ENCODE data around the gene FOXP1.

Gene FOXP1

DNA sequence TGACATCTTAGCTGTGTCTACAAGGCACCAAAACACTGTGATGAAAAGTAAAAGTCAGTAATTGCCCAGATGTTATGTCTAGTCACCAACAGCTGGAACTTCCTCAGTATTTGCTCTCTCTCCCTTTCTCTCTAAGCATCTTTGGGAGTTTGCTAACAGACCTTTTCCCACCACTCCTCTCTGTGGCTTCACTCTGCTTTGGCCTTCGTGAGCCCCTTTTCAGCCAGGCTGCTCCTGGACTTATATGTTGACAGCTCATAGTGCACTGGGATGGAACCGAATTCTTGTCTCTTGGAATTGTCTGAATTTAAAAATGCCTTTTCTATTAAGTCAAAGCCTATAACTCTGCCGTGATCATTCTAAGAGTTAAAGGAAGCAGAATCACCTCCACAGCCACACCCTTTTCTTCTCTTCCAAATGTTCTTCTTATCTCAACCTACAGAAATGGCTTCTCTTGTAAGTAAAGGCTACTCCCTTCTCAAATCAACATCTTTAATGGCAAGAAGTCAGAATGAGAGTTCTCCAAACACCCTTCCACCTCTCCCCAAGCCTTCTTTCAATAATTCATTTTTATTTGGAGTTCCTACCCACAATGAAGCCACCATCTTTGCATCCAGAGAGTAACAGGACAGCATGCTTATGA, 17.2 kb upstream of the FOXP1 start:
- Histone ChIP-seq H3K36me3 (no peaks in the 10 kb centered on the region), H3K4me1 (peaks cover 0 to 10% (median 0%) of the 10 kb centered on the region in 4 donors), H3K9me3 (no peaks in the 10 kb centered on the region), H3K27ac (no peak overlapping the region), H3K27me3 (no peaks in the 10 kb centered on the region), H3K4me3 (no peak overlapping the region)
- no peak for DNase-seq
- TF ChIP-seq, protein P1, sequence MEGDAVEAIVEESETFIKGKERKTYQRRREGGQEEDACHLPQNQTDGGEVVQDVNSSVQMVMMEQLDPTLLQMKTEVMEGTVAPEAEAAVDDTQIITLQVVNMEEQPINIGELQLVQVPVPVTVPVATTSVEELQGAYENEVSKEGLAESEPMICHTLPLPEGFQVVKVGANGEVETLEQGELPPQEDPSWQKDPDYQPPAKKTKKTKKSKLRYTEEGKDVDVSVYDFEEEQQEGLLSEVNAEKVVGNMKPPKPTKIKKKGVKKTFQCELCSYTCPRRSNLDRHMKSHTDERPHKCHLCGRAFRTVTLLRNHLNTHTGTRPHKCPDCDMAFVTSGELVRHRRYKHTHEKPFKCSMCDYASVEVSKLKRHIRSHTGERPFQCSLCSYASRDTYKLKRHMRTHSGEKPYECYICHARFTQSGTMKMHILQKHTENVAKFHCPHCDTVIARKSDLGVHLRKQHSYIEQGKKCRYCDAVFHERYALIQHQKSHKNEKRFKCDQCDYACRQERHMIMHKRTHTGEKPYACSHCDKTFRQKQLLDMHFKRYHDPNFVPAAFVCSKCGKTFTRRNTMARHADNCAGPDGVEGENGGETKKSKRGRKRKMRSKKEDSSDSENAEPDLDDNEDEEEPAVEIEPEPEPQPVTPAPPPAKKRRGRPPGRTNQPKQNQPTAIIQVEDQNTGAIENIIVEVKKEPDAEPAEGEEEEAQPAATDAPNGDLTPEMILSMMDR (IDR thresholded peaks at IDR 0.05): no peak
- intact Hi-C loops (cut with DNase I; ENCODE audit: low total_unique reads): no loop called here

DNA sequence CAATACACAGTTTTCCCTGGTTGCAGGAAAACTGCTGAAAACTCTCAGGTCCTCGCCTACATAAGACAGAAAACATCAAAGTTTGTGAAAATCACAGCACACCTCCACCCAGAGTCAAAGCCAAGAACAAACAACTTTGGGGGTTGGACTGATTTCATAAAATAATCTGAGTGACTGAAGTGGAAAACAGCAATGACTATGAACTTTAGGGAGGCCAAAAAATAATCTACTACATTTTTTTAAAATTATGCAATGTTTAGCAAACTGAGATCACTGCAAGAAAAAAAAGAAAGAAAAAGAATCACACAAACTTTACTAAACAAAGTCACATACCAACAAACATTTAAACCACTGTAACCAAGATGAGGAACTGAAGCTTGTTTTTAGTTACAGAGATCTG, 15.9 kb upstream of the FOXP1 start:
- TF ChIP-seq, protein P1 (IDR thresholded peaks at IDR 0.05): no peak
- intact Hi-C loops (cut with DNase I; ENCODE audit: low total_unique reads): no loop called here
- Histone ChIP-seq H3K4me1 (peaks cover 0 to 10% (median 0%) of the 10 kb centered on the region in 4 donors), H3K27me3 (no peaks in the 10 kb centered on the region), H3K4me3 (no peak overlapping the region), H3K27ac (no peak overlapping the region), H3K9me3 (no peaks in the 10 kb centered on the region), H3K36me3 (no peaks in the 10 kb centered on the region)
- DNase-seq: no peak

DNA sequence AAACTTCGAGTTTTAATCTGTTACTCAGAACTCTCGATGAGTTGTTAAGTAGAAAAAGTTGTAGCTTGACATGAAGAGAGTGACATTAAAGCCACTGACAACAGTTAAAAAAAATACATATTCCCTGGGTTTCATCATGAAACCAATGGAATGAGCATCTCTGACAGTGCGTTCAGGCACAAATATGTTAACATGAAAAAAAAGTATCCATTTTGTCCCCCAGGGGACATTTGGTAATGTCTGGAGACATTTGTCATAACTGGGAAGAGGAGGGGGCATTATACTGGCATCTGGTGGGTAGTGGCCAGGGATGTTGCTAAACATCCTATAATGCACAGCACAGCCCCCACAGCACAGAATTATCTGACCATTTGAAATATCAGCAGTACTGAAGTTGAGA, 14.8 kb upstream of the FOXP1 start:
- peaks cover 0 to 10% (median 0%) of the 10 kb centered on the region in 4 donors for H3K4me1 ChIP-seq
- H3K27ac ChIP-seq: no peak overlapping the region
- intact Hi-C loops (cut with DNase I; ENCODE audit: low total_unique reads): no loop called here
- no peaks in the 10 kb centered on the region for H3K27me3 ChIP-seq
- TF ChIP-seq, protein P1 (IDR thresholded peaks at IDR 0.05): no peak
- H3K9me3 ChIP-seq: no peaks in the 10 kb centered on the region
- H3K36me3 ChIP-seq: no peaks in the 10 kb centered on the region
- H3K4me3 ChIP-seq: no peak overlapping the region
- DNase-seq: no peak

DNA sequence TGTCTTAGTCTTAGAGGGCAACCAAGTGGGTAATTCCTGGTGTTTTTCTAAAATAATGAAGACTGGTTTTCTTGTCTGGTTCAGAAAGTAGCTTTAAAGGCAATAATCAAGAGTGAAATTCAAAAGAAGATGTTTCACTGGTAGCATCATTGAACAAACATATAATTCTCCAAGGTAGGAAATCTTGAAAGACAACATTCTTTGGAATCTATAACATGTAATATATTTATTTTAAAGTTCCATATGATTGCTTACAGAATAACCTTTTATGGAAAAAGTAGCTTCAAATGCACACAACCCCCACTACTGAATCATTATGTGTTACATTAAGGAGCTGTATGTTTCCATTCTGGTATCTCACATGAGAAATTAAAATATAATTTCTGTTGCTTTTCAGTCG, 13.8 kb upstream of the FOXP1 start:
- Histone ChIP-seq H3K36me3 (no peaks in the 10 kb centered on the region), H3K27ac (no peak overlapping the region), H3K4me3 (no peak overlapping the region), H3K4me1 (peaks cover 0 to 10% (median 0%) of the 10 kb centered on the region in 4 donors), H3K27me3 (no peaks in the 10 kb centered on the region), H3K9me3 (no peaks in the 10 kb centered on the region)
- TF ChIP-seq, protein P1 (IDR thresholded peaks at IDR 0.05): no peak
- intact Hi-C loops (cut with DNase I; ENCODE audit: low total_unique reads): no loop called here
- no peak for DNase-seq

DNA sequence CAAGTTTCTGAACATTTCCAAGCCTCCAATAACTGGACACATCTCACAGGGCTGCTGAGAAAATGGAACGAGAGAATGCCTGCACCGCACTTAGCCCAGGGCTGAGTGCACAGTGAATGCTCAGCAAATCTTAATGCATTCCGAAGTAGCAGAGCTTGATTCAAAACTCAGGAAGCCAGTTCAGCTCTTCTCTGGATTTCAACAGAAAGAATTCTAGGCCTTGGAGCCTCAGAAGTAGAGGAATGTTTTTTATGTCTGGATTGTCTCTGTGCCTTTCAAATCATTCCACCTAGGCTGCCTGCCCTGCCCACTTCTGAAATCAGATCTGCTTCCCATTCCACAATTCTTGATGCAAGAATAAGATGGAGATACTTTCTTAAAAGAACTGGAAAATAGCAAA, 9.6 kb upstream of the FOXP1 start:
- no peaks in the 10 kb centered on the region for H3K36me3 ChIP-seq
- H3K4me1 ChIP-seq: peaks cover 0 to 1% (median 0%) of the 10 kb centered on the region in 4 donors
- no peak for DNase-seq
- no peaks in the 10 kb centered on the region for H3K9me3 ChIP-seq
- no peak overlapping the region for H3K4me3 ChIP-seq
- no peaks in the 10 kb centered on the region for H3K27me3 ChIP-seq
- H3K27ac ChIP-seq: no peak overlapping the region
- TF ChIP-seq, protein P1 (IDR thresholded peaks at IDR 0.05): no peak
- intact Hi-C loops (cut with DNase I; ENCODE audit: low total_unique reads): no loop called here

DNA sequence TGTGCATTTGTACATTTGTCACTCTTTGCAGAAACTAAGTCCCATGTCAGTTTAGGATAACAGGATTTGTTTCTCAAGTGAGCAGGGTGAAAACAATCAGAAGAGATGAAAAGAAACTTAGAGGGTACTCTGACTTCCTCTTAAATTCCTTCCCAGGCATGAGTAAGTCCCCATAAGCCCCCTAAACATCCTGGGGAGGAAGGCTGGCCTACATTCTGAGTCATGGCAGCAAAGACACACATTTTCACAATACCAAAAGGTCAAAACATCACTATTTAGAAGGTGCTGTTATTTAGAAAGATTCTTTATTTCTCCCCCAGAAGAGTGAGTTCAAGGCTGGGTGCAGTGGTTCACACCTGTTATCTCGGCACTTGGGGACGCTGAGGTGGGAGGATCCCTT, 7.6 kb upstream of the FOXP1 start:
- TF ChIP-seq, protein P1 (IDR thresholded peaks at IDR 0.05): no peak

More for the DNA sequence above, 7.6 kb upstream of the FOXP1 start:
- intact Hi-C loops (cut with DNase I; ENCODE audit: low total_unique reads): no loop called here
- Histone ChIP-seq H3K36me3 (no peaks in the 10 kb centered on the region), H3K9me3 (no peaks in the 10 kb centered on the region), H3K27me3 (no peaks in the 10 kb centered on the region), H3K27ac (no peak overlapping the region), H3K4me1 (peaks cover 0 to 15% (median 4%) of the 10 kb centered on the region in 4 donors), H3K4me3 (no peak overlapping the region)
- DNase-seq: no peak

All from tibial artery (tissue), 4 donors.